GM12878 (cell line): ENCODE data around the gene METTL1. TPM values are rescaled to one million over a fixed set of nuclear protein-coding genes. Genes with fewer than 3 reads are reported as not detected.

Source experiments
- ATAC-seq: fragments of 200-7000 bp; cut with Tn5 transposase; 3 replicates; pipeline ENCODE4 v1.9.1; 2020; ENCODE audit warnings: mild to moderate bottlenecking, moderate library complexity
- BruUV-seq: library from RNA; stranded (reverse); fragments of 400-500 nt; replicated peaks from 2 replicates; lab custom pipeline; 2021; lab: Mats Ljungman, UMichigan
- CTCF ChIA-PET: fragments of 300-600 bp; sonication (Branson Sonifier 250); formaldehyde crosslinking; extraction: SDS; loops from one replicate; lab custom pipeline; 2021; ENCODE audit warnings: inconsistent platforms; lab: Yijun Ruan, JAX
- POLR2A ChIA-PET: fragments of 350-600 bp; formaldehyde crosslinking; extraction: SDS; loops from one replicate; lab custom pipeline; 2021; ENCODE audit warnings: inconsistent platforms; lab: Charles Lee
- RAD21 ChIA-PET: fragments of 300-600 bp; sonication (Branson Sonifier 250); formaldehyde crosslinking; loops from one replicate; lab custom pipeline; 2023; ENCODE audit warnings: antibody characterized with exemption; ENCODE audit not compliant: unreplicated experiment; lab: Charles Lee
- SMC1A ChIA-PET: fragments of 300-600 bp; sonication (Branson Sonifier 250); formaldehyde crosslinking; loops from one replicate; lab custom pipeline; 2023; ENCODE audit not compliant: unreplicated experiment, uncharacterized antibody; lab: Charles Lee
- DNase-seq: peaks from one replicate; pipeline ENCODE4 v3.0.0-alpha.2; 2011; ENCODE audit warnings: low read depth, low spot score
- FAIRE-seq: peaks from 3 replicates; lab custom pipeline; 2011; peaks lifted over from hg19 to GRCh38; lab: Jason Lieb, UNC
- H2AFZ ChIP-seq: 2 replicates; pipeline ENCODE4 v1.6.0; 2011; ENCODE audit warnings: low read depth, low read length, control low read depth; ENCODE audit not compliant: control insufficient read depth
- H3K27ac ChIP-seq: 2 replicates; pipeline ENCODE4 v1.5.1; 2011; ENCODE audit warnings: control low read depth; ENCODE audit not compliant: control insufficient read depth, insufficient read depth
- H3K27me3 ChIP-seq, 2 experiments: replicated peaks in 1 of 2; 2 replicates each; pipeline versions ENCODE4 v1.6.0 to v1.6.1; 2011; ENCODE audit warnings: low read length in 1 of 2; ENCODE audit not compliant: control insufficient read depth in 2 of 2, insufficient read depth in 2 of 2
- H3K36me3 ChIP-seq, 2 experiments: 2 replicates each; pipeline ENCODE4 v1.5.1; 2011; ENCODE audit warnings: low read length in 1 of 2; ENCODE audit not compliant: control insufficient read depth in 2 of 2, insufficient read depth in 2 of 2
- H3K4me1 ChIP-seq: 2 replicates; pipeline ENCODE4 v1.6.1; 2011; ENCODE audit warnings: mild to moderate bottlenecking, low read length, moderate library complexity, mixed read lengths; ENCODE audit not compliant: control insufficient read depth, insufficient read depth
- H3K4me2 ChIP-seq: 2 replicates; pipeline ENCODE4 v1.6.0; 2011; ENCODE audit warnings: control low read depth; ENCODE audit not compliant: control insufficient read depth, insufficient read depth
- H3K4me3 ChIP-seq: fragments of 200-600 bp; sonication (generic); 2 replicates; pipeline ENCODE4 v1.5.1; 2016
- H3K79me2 ChIP-seq: 2 replicates; pipeline ENCODE4 v1.6.0; 2011; ENCODE audit warnings: low read length; ENCODE audit not compliant: control insufficient read depth, insufficient read depth
- H3K9ac ChIP-seq: 2 replicates; pipeline ENCODE4 v1.8.0; 2011; ENCODE audit warnings: low read length, control low read depth, mixed read lengths; ENCODE audit not compliant: control insufficient read depth, insufficient read depth
- H3K9me3 ChIP-seq: replicated peaks from 3 replicates; pipeline ENCODE4 v1.5.1; 2011; ENCODE audit warnings: mild to moderate bottlenecking, low read length; ENCODE audit not compliant: control insufficient read depth, insufficient read depth
- H4K20me1 ChIP-seq: 2 replicates; pipeline ENCODE4 v1.6.0; 2011; ENCODE audit not compliant: control insufficient read depth, insufficient read depth
- HDGF ChIP-seq: fragments of 450-650 bp; IDR thresholded peaks from 2 replicates; pipeline ENCODE4 v1.6.1; 2016; ENCODE audit warnings: antibody characterized with exemption
- JUND ChIP-seq: IDR thresholded peaks from 2 replicates; pipeline ENCODE4 v1.6.1; 2012; ENCODE audit warnings: low read depth, mild to moderate bottlenecking, low read length, improper control_type of control experiment, moderate library complexity
- MTA3 ChIP-seq: IDR thresholded peaks from 2 replicates; pipeline ENCODE4 v1.6.1; 2012; ENCODE audit warnings: low read length, inconsistent platforms, borderline replicate concordance
- PBX3 ChIP-seq: IDR thresholded peaks from 2 replicates; pipeline ENCODE4 v1.6.1; 2011; ENCODE audit warnings: mild to moderate bottlenecking, low read depth, low read length, moderate library complexity; ENCODE audit not compliant: insufficient replicate concordance
- SUZ12 ChIP-seq: fragments of 200-600 bp; sonication (generic); IDR thresholded peaks from one replicate; pipeline ENCODE4 v1.6.1; 2018; ENCODE audit warnings: antibody characterized with exemption, mild to moderate bottlenecking; ENCODE audit not compliant: unreplicated experiment
- ZBTB4 ChIP-seq: fragments of 450-650 bp; formaldehyde crosslinking; IDR thresholded peaks from 2 replicates; pipeline ENCODE4 v1.4.0; 2022; ENCODE audit warnings: mild to moderate bottlenecking, moderate library complexity
- WGBS: methylation state at CpG from one replicate; pipeline ENCODE4 v1.1.6; 2016; ENCODE audit warnings: low lambda C conversion rate; ENCODE audit not compliant: insufficient replicate concordance, insufficient coverage; ENCODE audit errors: missing lambda C conversion rate; 5-methylcytosine and 5-hydroxymethylcytosine counted together
- in situ Hi-C: fragments of 300-500 bp; cut with MboI; formaldehyde crosslinking; loops from 9 replicates; pipeline ENCODE4 v1.14.3; 2018; ENCODE audit warnings: mixed read lengths
- intact Hi-C: fragments of 100-400 bp; cut with micrococcal nuclease; formaldehyde crosslinking; loops from one replicate; pipeline ENCODE4 v1.14.2; 2022; ENCODE audit not compliant: unreplicated experiment
- polyA plus RNA-seq, 11 experiments: library from polyadenylated mRNA; depleted of rRNA in 4 of 11; unstranded in 6 of 11; stranded (reverse) in 5 of 11; fragments of >200 nt; fragmentation: Nextera tagmentation in 4 of 11; fragmentation: Illumina TruSeq in 1 of 11; extraction: Ambion mirVana in 4 of 11; extraction: Trizol in 1 of 11; gene quantifications; 1 replicate in 1 of 11; 2 replicates in 10 of 11; pipeline versions ENCODE4 v1.2.1 to v1.2.3, GENCODE V29; 2011 to 2016; ENCODE audit warnings: inconsistent platforms in 2 of 11, missing spikeins in 2 of 11, low read depth in 1 of 11
- total RNA-seq, 4 experiments: library from RNA; depleted of rRNA in 3 of 4; stranded (reverse); fragments of >200 nt in 3 of 4; fragmentation: Illumina TruSeq in 1 of 4; extraction: Trizol in 1 of 4; gene quantifications; 2 replicates each; pipeline versions ENCODE4 v1.2.1 to v1.2.3, GENCODE V29; 2013 to 2021

METTL1 gene
- total and polyA plus RNA-seq, 10 of the 15 experiments (the other 5 are each of a cell fraction or from before 2014, with no cell fraction given), result 11.3 to 44.3 (median 30.6) TPM

- BruUV-seq, result no TSS peak
- POLR2A ChIA-PET, result no interaction called here
- CTCF ChIA-PET, result interaction anchor here (1.0 to 2.1 kb wide), 3 partner anchors 10 to 21 kb away, joined by 3 to 9 read pairs (median 4); no protein-coding TSS in a partner anchor
Measured at GRCh38 chr12:57777367-57777766, 5.5 kb upstream of the METTL1 start.

More at GRCh38 chr12:57777367-57777766, 5.5 kb upstream of the METTL1 start:
- TF ChIP-seq PBX3 (no peak), ZBTB4 (CRISPR knock-in tag) (no peak), JUND (no peak), HDGF (no peak), MTA3 (no peak), SUZ12 (no peak)
- Histone ChIP-seq H2AFZ (no peak overlapping the region), H3K4me3 (no peak overlapping the region), H3K9me3 (no peaks in the 10 kb centered on the region), H4K20me1 (no peaks in the 10 kb centered on the region), H3K9ac (no peak overlapping the region), H3K4me1 (peaks cover 11% of the 10 kb centered on the region), H3K79me2 (no peaks in the 10 kb centered on the region), H3K36me3 (no peaks in the 10 kb centered on the region), H3K27me3 (no peaks in the 10 kb centered on the region), H3K27ac (no peak overlapping the region), H3K4me2 (no peak overlapping the region)
- intact Hi-C loops, result no loop called here
- ATAC-seq, result no peak
- in situ Hi-C loops, result no loop called here
- no peak for DNase-seq
- ChIA-PET SMC1A (no interaction called here), RAD21 (no interaction called here)
- FAIRE-seq, result no peak
- 98% methylated on average over 7 of the region's 7 CpGs for WGBS
